Stimulated activated CD8-positive, alpha-beta memory T cell treated with anti-CD3 and anti-CD28 coated beads, Interleukin-2, amount 100 ng/mL, for 48 hours (primary cell): Measurements from ENCODE around the gene DCLRE1C.
"Not testable (repeated sequence)": the region's sequence is repeated elsewhere in the genome, so short reads cannot be mapped to it uniquely, and the experiment has no call there.

Experiments
- DNase-seq, 2 donors: peaks; one replicate each; pipeline ENCODE4 v3.0.0-alpha.2; 2020; ENCODE audit warnings: low read depth in 2 of 2

Gene DCLRE1C

DNA sequence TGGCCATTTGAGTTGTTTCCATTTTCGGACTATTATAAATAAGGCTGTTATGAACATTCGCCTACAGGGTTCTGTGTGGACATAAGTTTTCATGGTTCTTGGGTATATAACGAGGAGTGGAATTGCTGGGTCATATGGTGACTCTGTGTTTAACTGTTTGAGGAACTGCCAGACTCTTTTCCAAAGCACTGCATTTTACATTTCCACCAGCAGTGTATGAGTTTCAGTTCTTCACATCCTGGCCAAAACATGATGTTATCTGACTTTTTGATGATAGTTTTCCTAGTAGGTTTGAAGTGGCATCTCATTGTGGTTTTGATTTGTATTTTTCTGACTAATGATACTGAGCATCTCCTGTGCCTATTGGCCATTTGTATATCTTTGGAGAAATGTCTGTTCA, 69.8 kb downstream of the DCLRE1C start:
- DNase-seq: no peak

DNA sequence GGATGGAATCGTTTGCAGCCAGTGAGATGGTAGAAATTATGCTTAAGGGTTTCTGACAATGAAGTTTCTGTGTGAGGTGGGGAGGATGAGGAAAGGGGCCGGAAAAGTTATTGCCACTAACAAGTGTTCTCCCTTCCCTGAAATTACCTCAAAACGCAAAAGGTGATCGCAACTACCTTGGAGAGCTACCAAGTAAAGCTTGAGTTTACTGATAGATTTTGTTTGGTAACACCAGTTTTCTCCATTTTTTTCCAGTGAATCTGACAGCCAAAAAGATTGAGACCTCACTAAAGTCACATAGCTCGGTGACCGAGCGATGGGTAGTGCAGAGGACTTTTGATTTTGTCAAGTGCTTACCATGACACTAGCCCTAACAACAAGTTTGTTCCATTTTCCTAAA, 73.7 kb downstream of the DCLRE1C start:
- no peak for DNase-seq

DNA sequence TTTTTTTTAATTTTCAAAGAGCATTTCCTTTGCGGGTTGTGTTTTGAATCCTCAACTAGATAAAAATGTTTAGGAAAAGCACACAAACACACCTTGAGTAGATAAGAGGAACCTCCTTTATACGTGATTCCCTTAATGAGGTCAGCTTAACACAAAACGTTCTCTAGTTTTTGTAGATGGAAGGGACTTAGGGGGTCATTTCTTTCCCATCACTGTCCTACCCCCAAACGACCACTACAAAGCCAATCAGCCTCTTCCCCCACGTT, 74.0 kb downstream of the DCLRE1C start:
- DNase-seq: no peak

DNA sequence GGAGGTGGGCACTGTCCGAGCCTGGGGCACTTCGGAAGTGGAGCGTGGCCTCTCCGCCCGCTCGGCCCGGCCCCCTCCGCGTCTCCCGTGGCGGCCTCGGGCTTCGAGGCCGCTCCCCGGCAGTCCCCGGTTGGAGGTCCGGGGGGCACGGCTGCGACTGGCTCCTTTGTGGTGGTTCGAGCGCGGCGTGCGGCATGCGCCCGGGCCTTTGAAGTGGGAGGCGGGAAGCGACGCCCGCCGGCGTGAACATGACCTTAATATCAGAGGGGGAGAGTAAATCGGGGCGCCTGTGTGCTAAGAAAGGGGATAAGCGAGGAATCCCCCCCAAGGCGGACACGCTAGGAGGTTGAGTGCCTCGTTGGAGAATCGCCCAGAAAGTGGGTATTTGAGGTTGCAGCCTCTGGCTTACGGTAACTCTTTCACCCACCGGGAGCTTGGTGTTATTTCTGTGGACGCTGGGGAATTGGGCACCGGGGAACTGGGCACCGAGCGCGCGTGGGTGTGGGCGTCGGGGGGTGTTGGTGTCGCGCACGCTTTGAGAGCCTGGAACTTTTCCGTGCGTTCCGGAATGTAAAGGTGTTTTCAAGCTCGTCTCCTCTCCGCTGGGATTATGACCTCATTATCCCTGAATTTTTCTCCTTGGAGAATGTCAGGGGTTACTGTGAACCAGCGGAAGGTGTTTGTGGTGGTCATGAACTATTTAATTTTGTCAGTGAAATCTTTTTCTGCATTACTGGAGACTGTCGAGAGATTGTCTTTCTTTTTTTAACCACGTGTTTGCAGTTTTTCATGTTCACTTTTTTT, 74.6 kb downstream of the DCLRE1C start:
- DNase-seq: peak in 1 of 2 donors; percentile 28

DNA sequence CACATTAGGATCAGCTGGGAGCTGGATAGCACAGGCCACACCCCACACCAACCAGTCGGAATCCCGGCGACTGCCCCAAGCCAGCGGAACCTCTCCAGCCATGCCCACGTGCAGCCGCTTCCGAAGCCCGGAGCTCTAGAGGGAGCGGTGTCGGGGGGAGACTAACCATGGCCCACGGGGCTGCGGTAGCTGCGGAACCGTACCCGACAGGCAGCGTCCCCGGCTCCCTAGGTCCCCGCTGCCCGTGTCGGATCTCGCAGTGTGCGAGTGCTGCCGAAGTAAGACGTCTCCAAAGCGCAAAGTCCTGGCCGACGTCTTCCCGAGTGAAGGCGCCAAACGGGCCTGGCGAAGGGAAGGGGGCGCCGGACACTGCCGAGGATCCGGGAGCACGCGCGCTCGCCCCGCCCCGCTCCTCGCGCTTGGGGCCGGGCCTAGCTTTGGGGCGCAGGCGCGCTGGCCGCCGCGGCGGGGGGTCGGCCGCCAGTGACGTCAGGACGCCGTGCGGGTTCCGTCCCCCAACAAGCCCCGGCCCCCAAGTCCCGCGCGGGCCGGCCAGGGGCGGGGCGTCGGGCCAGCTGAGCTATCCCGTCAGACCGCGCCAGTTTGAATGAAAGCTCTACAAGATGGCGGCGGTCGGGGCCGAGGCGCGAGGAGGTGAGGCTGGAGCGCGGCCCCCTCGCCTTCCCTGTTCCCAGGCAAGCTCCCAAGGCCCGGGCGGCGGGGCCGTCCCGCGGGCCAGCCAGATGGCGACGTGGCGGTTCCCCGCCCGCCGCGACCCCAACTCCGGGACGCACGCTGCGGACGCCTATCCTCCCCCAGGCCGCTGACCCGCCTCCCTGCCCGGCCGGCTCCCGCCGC, 75.4 kb downstream of the DCLRE1C start, which contains the start of gene SUV39H2:
TSS of gene SUV39H2 (plus strand) at position 601 of the 858 bp plus-strand sequence. CDS start at position 624, 23 bp downstream.
- peak; percentile 89 to 97 for DNase-seq

DNA sequence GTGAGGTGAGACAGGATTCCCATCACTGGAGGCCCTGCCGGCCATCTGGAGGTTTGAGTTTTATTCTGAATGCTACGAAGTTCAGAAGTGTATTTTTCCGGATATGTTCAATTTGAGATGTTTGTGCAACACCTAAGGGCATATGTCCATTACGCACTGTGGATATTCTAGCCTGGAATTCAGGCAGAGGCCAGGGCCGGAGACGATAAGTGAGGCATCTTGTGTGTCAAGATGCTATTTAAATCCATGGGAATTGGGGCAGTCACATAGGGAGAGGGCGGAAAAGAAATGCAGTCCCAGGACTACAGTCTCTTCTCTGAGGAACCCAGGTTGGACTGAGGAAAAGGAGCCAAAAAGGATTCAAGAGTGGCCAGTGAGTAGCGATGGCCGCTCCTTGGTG, 77.1 kb downstream of the DCLRE1C start:
- no peak for DNase-seq

DNA sequence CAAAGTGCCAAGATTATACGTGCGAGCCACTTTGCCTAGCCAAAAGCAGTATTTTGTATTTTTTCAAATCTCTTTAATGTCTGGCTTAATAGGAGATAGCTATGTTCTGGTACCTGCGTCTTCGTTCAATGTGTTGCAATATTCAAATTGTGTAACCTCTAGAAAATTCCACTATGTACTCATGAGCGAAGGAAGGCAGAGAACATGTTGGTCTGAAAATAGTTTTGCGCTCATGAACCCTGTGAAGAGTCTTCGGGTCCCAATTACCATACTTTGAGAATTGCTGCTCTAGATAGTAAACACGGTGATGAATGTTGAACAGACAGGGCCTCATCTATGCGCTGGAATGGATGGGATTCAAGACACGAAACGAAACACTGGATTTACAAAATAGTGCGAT, 78.0 kb downstream of the DCLRE1C start:
- DNase-seq: no peak

DNA sequence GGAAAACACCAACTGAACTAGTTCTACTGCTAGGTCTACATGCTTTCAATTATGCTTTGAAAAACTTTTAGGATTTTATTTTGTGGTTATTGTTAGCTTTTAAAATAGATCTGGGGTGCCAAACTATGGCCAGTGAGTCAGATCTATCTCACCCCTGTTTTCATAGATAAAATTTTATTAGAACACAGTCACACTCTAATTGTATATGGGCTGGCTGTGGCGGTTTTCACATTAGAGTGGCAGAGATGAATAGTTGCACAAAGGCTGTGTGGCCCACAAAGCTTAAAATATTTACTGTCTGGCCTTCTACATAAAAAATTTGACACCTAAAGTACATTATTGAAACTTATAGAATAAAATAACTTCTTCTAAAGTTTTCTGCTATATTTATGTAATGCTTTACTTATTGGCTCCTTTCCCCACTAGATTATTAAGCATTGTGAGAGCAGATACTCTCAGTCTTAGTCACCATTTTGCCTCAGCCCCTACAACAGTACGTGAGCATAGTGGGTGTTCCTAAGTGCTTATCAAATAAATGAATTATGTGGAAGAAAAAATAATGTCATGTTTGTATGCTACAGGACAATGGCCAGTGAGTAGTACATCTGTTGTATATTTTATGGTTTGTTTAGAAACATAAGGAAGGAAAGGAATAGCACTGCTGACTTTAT, 80.7 kb downstream of the DCLRE1C start:
- DNase-seq: no peak

DNA sequence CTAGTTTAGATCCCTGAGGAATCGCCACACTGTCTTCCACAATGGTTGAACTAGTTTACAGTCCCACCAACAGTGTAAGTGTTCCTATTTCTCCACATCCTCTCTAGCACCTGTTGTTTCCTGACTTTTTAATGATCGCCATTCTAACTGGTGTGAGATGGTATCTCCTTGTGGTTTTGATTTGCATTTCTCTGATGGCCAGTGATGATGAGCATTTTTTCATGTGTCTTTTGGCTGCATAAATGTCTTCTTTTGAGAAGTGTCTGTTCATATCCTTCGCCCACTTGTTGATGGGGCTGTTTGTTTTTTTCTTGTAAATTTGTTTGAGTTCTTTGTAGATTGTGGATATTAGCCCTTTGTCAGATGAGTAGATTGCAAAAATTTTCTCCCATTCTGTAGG, 89.0 kb downstream of the DCLRE1C start:
- DNase-seq: not testable (repeated sequence)

DNA sequence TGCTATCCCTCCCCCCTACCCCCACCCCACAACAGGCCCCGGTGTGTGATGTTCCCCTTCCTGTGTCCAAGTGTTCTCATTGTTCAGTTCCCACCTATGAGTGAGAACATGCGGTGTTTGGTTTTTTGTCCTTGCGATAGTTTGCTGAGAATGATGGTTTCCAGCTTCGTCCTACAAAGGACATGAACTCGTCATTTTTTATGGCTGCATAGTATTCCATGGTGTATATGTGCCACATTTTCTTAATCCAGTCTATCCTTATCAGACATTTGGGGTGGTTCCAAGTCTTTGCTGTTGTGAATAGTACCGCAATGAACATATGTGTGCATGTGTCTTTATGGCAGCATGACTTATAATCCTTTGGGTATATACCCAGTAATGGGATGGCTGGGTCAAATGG, 89.4 kb downstream of the DCLRE1C start:
- not testable (repeated sequence) for DNase-seq

DNA sequence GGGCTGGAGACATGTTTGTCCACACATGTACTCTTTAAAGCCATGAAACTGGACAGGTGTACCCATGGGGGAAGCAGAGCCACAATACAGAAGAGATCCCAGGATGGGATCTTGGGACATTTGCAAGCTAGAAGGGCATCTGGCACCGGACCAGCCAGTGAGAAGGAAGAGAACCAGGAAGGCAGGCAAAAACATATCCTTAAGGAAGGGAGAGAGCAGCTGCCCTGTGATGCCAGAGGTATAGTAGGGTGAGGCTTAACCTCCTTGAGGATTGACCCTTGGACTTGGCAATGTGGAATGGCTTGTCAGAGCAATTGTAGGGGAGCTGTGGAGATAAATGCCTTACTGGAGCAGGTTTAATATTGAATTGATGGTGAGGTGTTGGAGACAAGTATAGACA, 93.1 kb downstream of the DCLRE1C start:
- DNase-seq: no peak

DNA sequence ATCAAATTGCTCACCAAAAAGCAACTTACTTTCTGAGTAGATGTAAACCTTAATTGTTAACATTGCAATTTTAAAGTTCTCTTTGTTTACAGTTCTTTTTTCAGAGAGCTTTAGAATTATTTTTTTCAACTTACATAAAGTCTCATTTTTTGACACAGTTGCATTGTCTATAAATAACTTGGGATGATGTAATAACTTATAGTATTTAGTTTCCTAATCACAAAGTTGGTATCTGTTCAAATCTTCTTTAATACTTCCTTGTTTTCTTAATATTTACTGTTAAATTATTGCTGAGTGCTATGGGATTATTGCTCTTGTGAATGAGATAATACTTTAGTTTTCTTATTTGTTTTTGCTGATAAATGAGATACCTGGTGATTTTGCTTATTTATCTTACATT, 94.1 kb downstream of the DCLRE1C start:
- DNase-seq: no peak

DNA sequence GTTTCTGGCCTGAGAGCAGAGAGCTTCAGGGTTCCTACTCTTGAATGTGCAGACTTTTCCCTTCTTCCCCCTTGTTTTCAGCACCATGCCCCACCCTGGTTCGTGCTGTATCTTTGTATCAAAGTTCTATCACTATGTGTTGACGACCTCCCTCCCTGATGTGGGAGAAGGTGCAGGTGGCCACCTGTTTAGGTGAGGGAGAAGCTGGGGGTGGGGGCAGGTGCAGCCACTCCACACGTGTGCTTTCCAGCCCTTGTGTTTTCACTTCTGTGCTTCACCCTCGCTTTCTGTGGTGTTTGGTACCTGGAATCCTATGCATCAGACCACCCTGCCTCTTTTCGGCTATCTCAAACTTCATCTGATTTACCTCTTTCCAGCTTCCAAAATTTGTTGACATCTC, 94.9 kb downstream of the DCLRE1C start:
- DNase-seq: no peak

DNA sequence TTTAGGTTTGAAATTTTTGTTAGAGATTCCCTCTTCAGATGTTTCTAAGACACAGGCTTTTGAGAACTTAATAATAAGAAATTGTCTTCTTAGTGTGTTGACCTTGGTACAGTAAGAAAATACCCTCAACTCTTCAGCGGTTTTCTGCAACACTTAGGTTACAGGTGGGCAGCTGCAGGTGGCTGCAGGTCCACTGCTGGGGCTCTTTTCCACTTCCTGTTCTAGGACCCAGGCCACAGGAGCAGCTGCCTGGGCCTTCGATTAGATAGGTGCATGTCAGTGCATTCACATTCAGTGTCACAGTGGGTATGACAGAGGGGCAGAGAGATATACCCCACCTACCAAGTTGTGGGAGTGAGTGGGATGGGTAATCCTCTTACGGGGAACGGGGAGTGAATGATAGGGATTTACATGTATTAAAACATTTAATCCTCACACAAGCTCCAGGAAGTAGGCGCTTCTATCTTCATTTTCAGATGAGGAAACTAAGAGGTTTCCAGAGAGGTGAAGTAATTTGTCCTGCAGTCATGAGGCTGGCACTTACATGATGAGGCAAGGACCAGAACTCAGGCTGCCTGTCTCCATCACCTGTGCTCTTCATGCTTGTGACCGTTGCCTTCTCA, 95.4 kb downstream of the DCLRE1C start:
- DNase-seq: no peak

DNA sequence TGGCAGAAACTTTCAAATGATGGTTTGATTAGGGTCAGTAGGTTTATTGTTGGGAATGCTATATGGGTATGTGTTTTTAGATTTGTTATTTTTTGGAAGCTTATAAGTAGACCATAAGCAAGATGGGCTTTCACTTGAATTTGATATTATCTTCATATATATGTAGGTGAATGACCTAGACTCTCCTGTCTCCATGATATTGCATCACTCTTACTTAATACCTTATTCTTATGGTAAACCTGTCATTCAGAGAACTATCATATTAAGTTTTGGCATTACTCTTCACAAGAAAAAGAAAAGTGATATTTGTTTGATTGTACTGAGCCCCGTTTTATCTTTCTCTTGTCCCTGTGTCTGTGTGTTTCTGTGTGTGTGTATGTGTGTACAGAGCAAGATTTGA, 98.4 kb downstream of the DCLRE1C start:
- DNase-seq: no peak

DNA sequence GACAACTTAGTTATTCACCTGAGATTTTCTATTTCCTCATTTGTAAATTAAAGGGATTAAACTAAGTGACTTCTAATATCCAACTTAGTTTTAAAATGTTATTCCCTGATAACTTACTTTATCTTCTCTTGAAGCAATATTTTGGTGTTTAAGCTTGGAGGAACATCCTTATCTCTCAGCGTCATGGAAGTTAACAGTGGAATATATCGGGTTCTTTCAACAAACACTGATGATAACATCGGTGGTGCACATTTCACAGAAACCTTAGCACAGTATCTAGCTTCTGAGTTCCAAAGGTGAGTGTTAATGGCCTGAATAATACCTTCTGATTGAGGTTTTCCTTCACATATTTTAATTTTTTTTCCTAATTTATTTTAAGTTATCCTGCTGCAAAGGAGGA, 101.7 kb downstream of the DCLRE1C start:
- DNase-seq: no peak
